Measurements from ENCODE around the gene SRSF1.
"Not testable (repeated sequence)": the region's sequence is repeated elsewhere in the genome, so short reads cannot be mapped to it uniquely, and the experiment has no call there.

SRSF1 gene

GRCh38 chr17:57993471-57994365, 13.3 kb downstream of the SRSF1 start:
- no peak for FAIRE-seq
- no peak for DNase-seq (ENCODE audit: insufficient read length, low spot score)

- FAIRE-seq (no peak), DNase-seq (ENCODE audit: insufficient read length, low spot score) (no peak)
Measured at GRCh38 chr17:57991537-57991936, 15.5 kb downstream of the SRSF1 start.

- FAIRE-seq (no peak), DNase-seq (ENCODE audit: insufficient read length, low spot score) (no peak)
Measured at GRCh38 chr17:57990037-57990436, 17.0 kb downstream of the SRSF1 start.

GRCh38 chr17:57988301-57989250, 18.5 kb downstream of the SRSF1 start:
- FAIRE-seq, result peak; percentile 95

GRCh38 chr17:57987581-57988300, 19.3 kb downstream of the SRSF1 start, which contains the start of gene VEZF1:
Gene VEZF1, minus strand, starts transcription at chr17:57988254. Its CDS starts 143 bp downstream, at chr17:57988111.
- FAIRE-seq (peak; percentile 80), DNase-seq (ENCODE audit: insufficient read length, low spot score) (peak; percentile 70)

More at GRCh38 chr17:57988301-57989250, 18.5 kb downstream of the SRSF1 start:
- DNase-seq (ENCODE audit: insufficient read length, low spot score), result peak; percentile 95

- FAIRE-seq (peak; percentile 83), DNase-seq (ENCODE audit: insufficient read length, low spot score) (peak; percentile 43)
Measured at GRCh38 chr17:57986841-57987580, 20.0 kb downstream of the SRSF1 start.

GRCh38 chr17:57985675-57985974, 21.4 kb downstream of the SRSF1 start:
- FAIRE-seq (peak; percentile 55), DNase-seq (ENCODE audit: insufficient read length, low spot score) (peak; percentile 86)

- FAIRE-seq (no peak), DNase-seq (ENCODE audit: insufficient read length, low spot score) (no peak)
Measured at GRCh38 chr17:57984936-57985674, 21.9 kb downstream of the SRSF1 start.

- DNase-seq (ENCODE audit: insufficient read length, low spot score) (no peak), FAIRE-seq (no peak)
Measured at GRCh38 chr17:57984261-57984890, 22.7 kb downstream of the SRSF1 start.

- FAIRE-seq (no peak), DNase-seq (ENCODE audit: insufficient read length, low spot score) (no peak)
Measured at GRCh38 chr17:57983446-57983845, 23.6 kb downstream of the SRSF1 start.

- DNase-seq (ENCODE audit: insufficient read length, low spot score) (no peak), FAIRE-seq (peak; percentile 85)
Measured at GRCh38 chr17:57982452-57983170, 24.4 kb downstream of the SRSF1 start.

GRCh38 chr17:57980522-57980921, 26.5 kb downstream of the SRSF1 start:
- FAIRE-seq (peak; percentile 13), DNase-seq (ENCODE audit: insufficient read length, low spot score) (no peak)

GRCh38 chr17:57979076-57979475, 28.0 kb downstream of the SRSF1 start:
- no peak for DNase-seq (ENCODE audit: insufficient read length, low spot score)
- FAIRE-seq, result peak; percentile 31

GRCh38 chr17:57976594-57976993, 30.5 kb downstream of the SRSF1 start:
- FAIRE-seq (no peak), DNase-seq (ENCODE audit: insufficient read length, low spot score) (no peak)

GRCh38 chr17:57975044-57975443, 32.0 kb downstream of the SRSF1 start:
- DNase-seq (ENCODE audit: insufficient read length, low spot score) (no peak), FAIRE-seq (no peak)

GRCh38 chr17:57974053-57974824, 32.8 kb downstream of the SRSF1 start:
- FAIRE-seq, result peak; percentile 13
- not testable (repeated sequence) for DNase-seq (ENCODE audit: insufficient read length, low spot score)

GRCh38 chr17:57972151-57972550, 34.9 kb downstream of the SRSF1 start:
- FAIRE-seq (no peak), DNase-seq (ENCODE audit: insufficient read length, low spot score) (no peak)

All from HTR-8/SVneo (cell line).